Uterus (tissue), 2 donors: ENCODE data around the gene SCCPDH.

ENCODE experiments used
- POLR2A ChIP-seq, 2 donors: fragments of 450-650 bp; IDR thresholded peaks; one replicate each; pipeline ENCODE4 v1.6.1; 2016; ENCODE audit warnings: antibody characterized with exemption in 2 of 2, mild to moderate bottlenecking in 1 of 2, moderate library complexity in 1 of 2
- TF ChIP-seq, protein P1 (sequence below), 4 experiments: fragments of 200-600 bp in 2 of 4; fragments of 450-650 bp in 2 of 4; sonication (generic) in 2 of 4; IDR thresholded peaks; one replicate each; pipeline ENCODE4 v1.5.1; 2016 to 2019; ENCODE audit warnings: antibody characterized with exemption in 4 of 4, mild to moderate bottlenecking in 2 of 4, moderate library complexity in 1 of 4

DNA sequence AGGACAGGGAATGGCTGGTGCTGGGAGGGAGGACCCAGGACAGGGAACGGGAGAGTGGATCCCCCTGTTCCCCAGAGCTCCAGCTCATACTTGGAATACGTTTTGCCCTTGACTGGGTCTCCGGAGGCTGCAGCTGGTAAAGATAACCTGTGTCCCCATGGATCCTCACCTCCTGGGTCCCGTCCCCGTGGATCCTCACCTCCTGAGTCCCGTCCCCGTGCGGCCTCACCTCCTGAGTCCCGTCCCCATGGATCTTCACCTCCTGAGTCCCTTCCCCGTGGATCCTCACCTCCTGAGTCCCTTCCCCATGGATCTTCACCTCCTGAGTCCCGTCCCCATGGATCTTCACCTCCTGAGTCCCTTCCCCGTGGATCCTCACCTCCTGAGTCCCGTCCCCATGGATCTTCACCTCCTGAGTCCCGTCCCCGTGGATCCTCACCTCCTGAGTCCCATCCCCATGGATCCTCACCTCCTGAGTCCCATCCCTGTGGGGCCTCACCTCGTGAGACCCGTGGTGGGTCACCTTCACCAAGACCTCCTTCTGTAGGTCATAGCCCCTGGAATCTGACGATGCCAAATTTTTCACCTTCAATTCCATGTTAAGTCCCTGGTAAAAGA is 61.4 kb downstream of the SCCPDH start:
- TF ChIP-seq, protein P1, sequence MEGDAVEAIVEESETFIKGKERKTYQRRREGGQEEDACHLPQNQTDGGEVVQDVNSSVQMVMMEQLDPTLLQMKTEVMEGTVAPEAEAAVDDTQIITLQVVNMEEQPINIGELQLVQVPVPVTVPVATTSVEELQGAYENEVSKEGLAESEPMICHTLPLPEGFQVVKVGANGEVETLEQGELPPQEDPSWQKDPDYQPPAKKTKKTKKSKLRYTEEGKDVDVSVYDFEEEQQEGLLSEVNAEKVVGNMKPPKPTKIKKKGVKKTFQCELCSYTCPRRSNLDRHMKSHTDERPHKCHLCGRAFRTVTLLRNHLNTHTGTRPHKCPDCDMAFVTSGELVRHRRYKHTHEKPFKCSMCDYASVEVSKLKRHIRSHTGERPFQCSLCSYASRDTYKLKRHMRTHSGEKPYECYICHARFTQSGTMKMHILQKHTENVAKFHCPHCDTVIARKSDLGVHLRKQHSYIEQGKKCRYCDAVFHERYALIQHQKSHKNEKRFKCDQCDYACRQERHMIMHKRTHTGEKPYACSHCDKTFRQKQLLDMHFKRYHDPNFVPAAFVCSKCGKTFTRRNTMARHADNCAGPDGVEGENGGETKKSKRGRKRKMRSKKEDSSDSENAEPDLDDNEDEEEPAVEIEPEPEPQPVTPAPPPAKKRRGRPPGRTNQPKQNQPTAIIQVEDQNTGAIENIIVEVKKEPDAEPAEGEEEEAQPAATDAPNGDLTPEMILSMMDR (IDR thresholded peaks at IDR 0.05): no peak
- TF ChIP-seq POLR2A (IDR thresholded peaks at IDR 0.05): no peak
